ENCODE measurements around the gene DRAP1. TPM values are rescaled to one million over a fixed set of nuclear protein-coding genes. Genes with fewer than 3 reads are reported as not detected.

The DRAP1 gene
- total RNA-seq, 1 donor from 2014 or later = 66.1 TPM

GRCh38 chr11:65967329-65967934 is 48.2 kb downstream of the DRAP1 start:
- H3K4me3 Mint-ChIP-seq = no peak overlapping the region
- H3K27me3 Mint-ChIP-seq = no peaks in the 10 kb centered on the region
- H3K4me1 Mint-ChIP-seq (ENCODE audit: unreplicated experiment) = peaks cover 9% of the 10 kb centered on the region
- peaks cover 31% of the 10 kb centered on the region for H3K36me3 Mint-ChIP-seq
- no peaks in the 10 kb centered on the region for H3K9me3 Mint-ChIP-seq
- H3K27ac Mint-ChIP-seq = no peak overlapping the region
- DNase-seq (ENCODE audit: extremely low spot score, unreplicated experiment) = no peak
- TF ChIP-seq CTCF (conservative IDR thresholded peaks at IDR 0.05) = no peak

GRCh38 chr11:65968600-65969482 is 49.6 kb downstream of the DRAP1 start:
- no peak for DNase-seq (ENCODE audit: extremely low spot score, unreplicated experiment)
- Mint-ChIP-seq H3K4me1 (ENCODE audit: unreplicated experiment) (no peaks in the 10 kb centered on the region), H3K27me3 (no peaks in the 10 kb centered on the region), H3K4me3 (no peak overlapping the region), H3K36me3 (peaks cover 36% of the 10 kb centered on the region), H3K27ac (peak overlapping the region; percentile 76), H3K9me3 (no peaks in the 10 kb centered on the region)
- TF ChIP-seq CTCF (conservative IDR thresholded peaks at IDR 0.05) = no peak

Other genes starting within 250 kb of the DRAP1 start
- gene KAT5, start 207.2 kb upstream of the DRAP1 start, total RNA-seq (ENCODE audit: low replicate concordance) = 61.7 and 77.6 TPM in 2 replicates
- 51.7 and 69.4 TPM in 2 replicates for gene RNASEH2C, start 198.6 kb upstream of the DRAP1 start, total RNA-seq (ENCODE audit: low replicate concordance)
- 16.6 and 38.9 TPM in 2 replicates for gene AP5B1, start 138.4 kb upstream of the DRAP1 start, total RNA-seq (ENCODE audit: low replicate concordance)
- 7.7 and 39.8 TPM in 2 replicates for gene OVOL1, start 132.4 kb upstream of the DRAP1 start, total RNA-seq (ENCODE audit: low replicate concordance)
- gene SNX32, start 85.5 kb upstream of the DRAP1 start, total RNA-seq (ENCODE audit: low replicate concordance) = 0.76 and 4.2 TPM in 2 replicates
- 947 and 981 TPM in 2 replicates for gene CFL1, start 61.2 kb upstream of the DRAP1 start, total RNA-seq (ENCODE audit: low replicate concordance)
- 67.9 and 72.4 TPM in 2 replicates for gene MUS81, start 59.0 kb upstream of the DRAP1 start, total RNA-seq (ENCODE audit: low replicate concordance)
- 5.5 and 24.5 TPM in 2 replicates for gene EFEMP2, start 46.6 kb upstream of the DRAP1 start, total RNA-seq (ENCODE audit: low replicate concordance)
- gene CTSW, start 39.6 kb upstream of the DRAP1 start, total RNA-seq (ENCODE audit: low replicate concordance) = not detected in 2 replicates
- 50.9 and 74.7 TPM in 2 replicates for gene FIBP, start 31.0 kb upstream of the DRAP1 start, total RNA-seq (ENCODE audit: low replicate concordance)
- gene CCDC85B, start 28.8 kb upstream of the DRAP1 start, total RNA-seq (ENCODE audit: low replicate concordance) = 8.2 and 14.3 TPM in 2 replicates
- gene FOSL1, start 19.0 kb upstream of the DRAP1 start, total RNA-seq (ENCODE audit: low replicate concordance) = 2.1 and 11.1 TPM in 2 replicates
- 27.9 and 31.2 TPM in 2 replicates for gene C11orf68, start 364 bp upstream of the DRAP1 start, total RNA-seq (ENCODE audit: low replicate concordance)
- gene TSGA10IP, start 26.1 kb downstream of the DRAP1 start, total RNA-seq (ENCODE audit: low replicate concordance) = 0.68 TPM in 1 of 2 replicates, not detected in the other
- 38.9 and 46.0 TPM in 2 replicates for gene SART1, start 42.3 kb downstream of the DRAP1 start, total RNA-seq (ENCODE audit: low replicate concordance)
- gene EIF1AD, start 82.7 kb downstream of the DRAP1 start, total RNA-seq (ENCODE audit: low replicate concordance) = 38.4 and 44.8 TPM in 2 replicates
- 164 and 266 TPM in 2 replicates for gene BANF1, start 83.1 kb downstream of the DRAP1 start, total RNA-seq (ENCODE audit: low replicate concordance)
- gene CST6, start 92.6 kb downstream of the DRAP1 start, total RNA-seq (ENCODE audit: low replicate concordance) = 5.7 TPM in 1 of 2 replicates, not detected in the other
- not detected in 2 replicates for gene CATSPER1, start 107.1 kb downstream of the DRAP1 start, total RNA-seq (ENCODE audit: low replicate concordance)
- gene GAL3ST3, start 129.7 kb downstream of the DRAP1 start, total RNA-seq (ENCODE audit: low replicate concordance) = 3.7 TPM in 1 of 2 replicates, not detected in the other
- 192 and 210 TPM in 2 replicates for gene SF3B2, start 132.9 kb downstream of the DRAP1 start, total RNA-seq (ENCODE audit: low replicate concordance)
- 44.1 and 49.9 TPM in 2 replicates for gene PACS1, start 150.8 kb downstream of the DRAP1 start, total RNA-seq (ENCODE audit: low replicate concordance)

Measured in type B pancreatic cell (in vitro differentiated cells).